ENCODE measurements around the gene HEBP1. TPM values are rescaled to one million over a fixed set of nuclear protein-coding genes. Genes with fewer than 3 reads are reported as not detected.

HEBP1 gene
- total RNA-seq, 1 experiment from 2014 or later, result 22.2 TPM

GRCh38 chr12:12982331-12982730, 17.7 kb downstream of the HEBP1 start:
- Histone ChIP-seq H3K14ac (ENCODE audit: insufficient read depth, low read length) (no peak overlapping the region), H2BK120ac (ENCODE audit: low read depth, low read length, poor library complexity, severe bottlenecking) (no peak overlapping the region), H4K8ac (replicated peaks; ENCODE audit: insufficient read length, low read depth, low read length) (no peak overlapping the region), H3T11ph (ENCODE audit: low read length) (no peak overlapping the region), H4K91ac (ENCODE audit: insufficient read length, low read depth, low read length) (no peak overlapping the region), H3K4me1 (ENCODE audit: insufficient read depth, low read length) (no peaks in the 10 kb centered on the region), H3K9me3 (ENCODE audit: control insufficient read depth, low read depth, low read length) (no peaks in the 10 kb centered on the region), H3K27me3 (ENCODE audit: insufficient read depth, low read length) (no peaks in the 10 kb centered on the region), H3K18ac (ENCODE audit: insufficient read length, low read depth, low read length) (no peak overlapping the region), H3K56ac (ENCODE audit: insufficient read length, low read depth, low read length) (no peak overlapping the region), H3K79me1 (ENCODE audit: insufficient read depth, low read depth, low read length, poor library complexity, severe bottlenecking) (no peaks in the 10 kb centered on the region), H3K4ac (ENCODE audit: low read depth, low read length) (no peak overlapping the region), H3K4me2 (ENCODE audit: insufficient read depth, insufficient read length, low read length) (no peak overlapping the region), H2BK12ac (ENCODE audit: insufficient read length, low read depth, low read length) (no peak overlapping the region), H3K9ac (ENCODE audit: extremely low read depth, insufficient read length, low read length) (no peak overlapping the region), H4K5ac (ENCODE audit: insufficient read length, low read depth, low read length) (no peak overlapping the region), H3K79me2 (ENCODE audit: insufficient read depth, low read length) (no peaks in the 10 kb centered on the region), H2BK15ac (ENCODE audit: low read depth, low read length) (no peak overlapping the region), H2BK20ac (ENCODE audit: low read depth, low read length, poor library complexity, severe bottlenecking) (no peak overlapping the region), H2AFZ (ENCODE audit: low read length) (no peak overlapping the region), H2AK5ac (ENCODE audit: insufficient read length, low read length) (no peak overlapping the region), H3K23ac (ENCODE audit: insufficient read length, low read depth, low read length) (no peak overlapping the region), H4K20me1 (ENCODE audit: control insufficient read depth, insufficient read depth, insufficient read length) (no peaks in the 10 kb centered on the region), H3K27ac (ENCODE audit: insufficient read length, low read depth, low read length) (no peak overlapping the region), H3K23me2 (ENCODE audit: insufficient read length, low read depth, low read length, poor library complexity, severe bottlenecking) (no peaks in the 10 kb centered on the region), H2BK5ac (ENCODE audit: insufficient read length, low read length) (no peak overlapping the region)
- TF ChIP-seq, protein P1, sequence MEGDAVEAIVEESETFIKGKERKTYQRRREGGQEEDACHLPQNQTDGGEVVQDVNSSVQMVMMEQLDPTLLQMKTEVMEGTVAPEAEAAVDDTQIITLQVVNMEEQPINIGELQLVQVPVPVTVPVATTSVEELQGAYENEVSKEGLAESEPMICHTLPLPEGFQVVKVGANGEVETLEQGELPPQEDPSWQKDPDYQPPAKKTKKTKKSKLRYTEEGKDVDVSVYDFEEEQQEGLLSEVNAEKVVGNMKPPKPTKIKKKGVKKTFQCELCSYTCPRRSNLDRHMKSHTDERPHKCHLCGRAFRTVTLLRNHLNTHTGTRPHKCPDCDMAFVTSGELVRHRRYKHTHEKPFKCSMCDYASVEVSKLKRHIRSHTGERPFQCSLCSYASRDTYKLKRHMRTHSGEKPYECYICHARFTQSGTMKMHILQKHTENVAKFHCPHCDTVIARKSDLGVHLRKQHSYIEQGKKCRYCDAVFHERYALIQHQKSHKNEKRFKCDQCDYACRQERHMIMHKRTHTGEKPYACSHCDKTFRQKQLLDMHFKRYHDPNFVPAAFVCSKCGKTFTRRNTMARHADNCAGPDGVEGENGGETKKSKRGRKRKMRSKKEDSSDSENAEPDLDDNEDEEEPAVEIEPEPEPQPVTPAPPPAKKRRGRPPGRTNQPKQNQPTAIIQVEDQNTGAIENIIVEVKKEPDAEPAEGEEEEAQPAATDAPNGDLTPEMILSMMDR (conservative IDR thresholded peaks at IDR 0.05), result no peak
- Mint-ChIP-seq H3K36me3 (ENCODE audit: insufficient read depth in 1 of 3, low read depth in 3 of 3) (peaks cover 14 to 24% (median 16%) of the 10 kb centered on the region in 3 experiments; a peak in 6 of 7 replicates), H3K4me3 (no peak overlapping the region), H3K4me1 (peaks cover 10 to 18% of the 10 kb centered on the region in 2 experiments), H3K27me3 (ENCODE audit: low read depth) (no peaks in the 10 kb centered on the region), H3K9me3 (no peaks in the 10 kb centered on the region), H3K27ac (no peak overlapping the region)
- WGBS (ENCODE audit: extremely low coverage, insufficient read length, low lambda C conversion rate), result no CpG with 5 or more reads among the region's 2 CpGs
- no peak for DNase-seq

Measured in H9 (cell line).